GM19193 (cell line): ENCODE data around the gene HOXA6.

ENCODE experiments used
- POLR2A ChIP-seq: IDR thresholded peaks from 4 replicates; pipeline ENCODE4 v1.6.1; 2011; ENCODE audit not compliant: insufficient read depth, insufficient read length; ENCODE audit errors: extremely low read depth

HOXA6 gene

DNA sequence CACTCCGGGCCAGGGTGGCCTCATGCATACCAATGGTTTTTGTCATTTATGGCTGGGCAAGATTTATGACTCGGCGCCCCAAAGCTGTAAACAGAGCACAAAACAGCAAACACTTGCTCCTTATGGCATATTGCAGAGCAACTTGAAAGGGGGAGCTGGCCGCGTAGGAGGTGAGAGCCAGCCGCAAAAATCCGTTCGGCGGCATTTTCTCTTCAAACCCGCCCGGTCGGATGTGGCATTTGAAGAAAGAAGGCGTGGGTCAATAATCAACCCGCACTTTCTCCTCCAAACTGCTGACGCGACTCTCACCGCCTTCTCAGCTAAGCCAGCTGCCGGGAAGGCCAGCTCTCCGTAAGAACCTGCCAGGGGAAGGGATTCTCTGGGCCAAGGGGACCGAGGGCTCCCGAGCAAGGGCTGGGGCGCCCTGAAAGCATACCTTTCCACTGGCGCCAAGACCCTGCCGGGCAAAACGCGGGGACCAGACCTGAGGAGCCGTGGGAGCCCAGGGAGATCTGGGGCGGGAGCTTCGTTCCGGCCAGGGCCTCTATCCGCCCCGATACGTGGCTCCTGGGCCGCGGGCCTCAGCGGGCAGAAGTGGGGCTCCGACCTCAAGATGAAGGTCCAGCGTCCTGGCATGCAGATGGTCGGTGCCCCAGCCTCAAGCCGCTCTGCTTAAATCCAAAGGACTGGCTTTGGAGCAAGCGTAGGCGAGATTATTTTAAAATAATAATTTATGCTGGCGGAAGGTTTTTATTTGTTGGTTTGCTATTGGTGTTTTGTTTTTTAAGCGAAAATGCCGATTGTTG, 32.1 kb downstream of the HOXA6 start:
- TF ChIP-seq POLR2A: no peak

GRCh38 chr7:27114881-27115220, 32.7 kb downstream of the HOXA6 start:
- no peak for TF ChIP-seq POLR2A

DNA sequence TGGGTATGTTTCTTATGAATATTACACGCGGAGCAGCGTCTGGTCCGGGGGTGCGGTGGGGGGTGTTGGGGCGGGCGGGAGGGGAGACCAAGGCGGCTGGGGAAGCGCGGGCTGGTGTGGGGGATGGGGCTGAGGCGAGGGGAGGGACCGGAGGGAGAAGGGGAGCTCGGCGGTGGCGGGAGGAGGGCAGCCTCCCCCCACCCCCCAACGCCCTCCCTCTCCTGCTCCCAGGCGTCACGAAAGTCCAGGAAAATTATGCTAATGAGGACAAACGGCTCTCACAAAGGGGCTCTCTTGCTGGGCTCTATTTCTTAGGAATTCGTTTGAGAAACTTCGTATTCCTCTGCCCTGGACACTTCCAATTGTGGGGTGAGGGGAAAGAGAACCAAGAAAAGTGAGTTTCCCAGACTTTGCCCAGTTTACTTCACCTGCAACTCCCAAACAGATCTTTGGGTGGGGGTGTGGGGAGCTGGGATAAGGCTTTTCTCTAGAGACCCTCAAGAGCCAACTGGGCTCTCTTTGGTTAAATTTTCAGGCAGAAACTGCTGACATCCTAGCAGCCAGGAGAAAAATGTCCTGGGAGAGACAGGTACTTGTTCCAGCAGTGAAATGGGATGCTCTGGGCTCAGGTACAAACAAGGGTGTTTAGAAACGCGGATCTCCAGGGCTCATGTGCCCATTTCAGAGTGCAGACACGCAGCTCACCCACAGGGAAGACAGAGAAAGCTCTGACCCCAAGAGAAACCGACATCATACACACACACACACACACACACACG, 33.4 kb downstream of the HOXA6 start:
- no peak for TF ChIP-seq POLR2A

- no peak for TF ChIP-seq POLR2A
These were observed 34.3 kb downstream of the HOXA6 start for GRCh38 chr7:27112955-27113949.

- no peak for TF ChIP-seq POLR2A
These were observed 35.2 kb downstream of the HOXA6 start for GRCh38 chr7:27112361-27112760.

DNA sequence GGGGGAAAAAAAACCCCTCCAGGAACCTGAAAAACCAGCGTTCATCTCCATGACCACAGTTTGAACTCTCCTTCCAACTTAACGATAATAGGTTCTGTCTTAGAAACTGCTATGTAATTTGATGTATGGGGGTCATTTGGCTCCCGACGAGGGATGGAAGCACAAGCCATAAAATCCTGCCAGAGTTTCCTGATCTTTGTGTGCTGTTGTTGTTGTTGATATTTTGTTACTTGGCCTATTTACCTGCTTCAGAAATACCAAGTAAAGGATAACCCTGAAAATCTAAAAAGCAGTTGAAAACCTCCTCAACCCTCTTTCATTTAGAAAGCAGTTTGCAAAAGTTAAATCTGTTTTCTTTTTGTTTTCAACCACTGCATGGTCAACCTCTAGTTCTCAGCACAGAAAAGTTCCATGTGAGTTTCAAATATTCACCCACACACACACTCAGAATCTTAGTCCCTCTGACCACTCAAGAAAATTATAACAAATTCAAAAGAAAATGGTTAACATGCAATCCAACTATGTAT, 35.8 kb downstream of the HOXA6 start:
- TF ChIP-seq POLR2A: no peak

DNA sequence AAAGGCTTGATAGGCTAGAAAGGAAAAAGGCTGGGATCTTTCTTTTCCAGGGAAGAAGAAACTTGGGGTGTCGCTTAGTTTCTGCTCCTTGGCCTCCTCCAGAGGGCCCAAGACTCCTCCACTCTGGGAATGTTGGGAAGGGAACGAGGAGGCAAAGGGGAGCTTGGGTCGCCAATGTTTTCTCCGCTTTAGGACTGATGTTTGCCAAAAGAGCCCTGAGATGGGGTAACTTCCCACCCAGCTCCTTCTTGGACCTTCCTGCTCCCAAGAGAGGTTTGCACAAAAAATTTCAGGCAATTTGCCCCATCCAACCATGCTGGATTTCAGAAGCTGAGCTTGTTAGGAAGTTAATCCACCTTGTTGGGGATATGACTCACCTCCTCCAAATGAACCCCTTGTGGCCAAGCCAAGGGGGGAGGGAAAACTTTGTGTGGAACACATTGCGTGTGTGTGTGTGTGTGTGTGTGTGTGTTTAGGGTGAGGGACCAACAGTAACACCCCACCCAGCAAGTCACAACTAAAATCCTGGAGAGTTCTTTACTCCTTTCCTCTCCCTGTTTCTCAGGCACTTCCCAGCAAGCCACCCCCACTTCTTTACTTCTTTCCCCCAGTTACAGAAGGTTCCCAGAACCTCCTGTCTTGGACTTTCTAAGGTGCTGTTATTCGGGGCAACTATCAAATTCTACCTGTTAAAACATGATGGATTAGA, 36.4 kb downstream of the HOXA6 start:
- no peak for TF ChIP-seq POLR2A

DNA sequence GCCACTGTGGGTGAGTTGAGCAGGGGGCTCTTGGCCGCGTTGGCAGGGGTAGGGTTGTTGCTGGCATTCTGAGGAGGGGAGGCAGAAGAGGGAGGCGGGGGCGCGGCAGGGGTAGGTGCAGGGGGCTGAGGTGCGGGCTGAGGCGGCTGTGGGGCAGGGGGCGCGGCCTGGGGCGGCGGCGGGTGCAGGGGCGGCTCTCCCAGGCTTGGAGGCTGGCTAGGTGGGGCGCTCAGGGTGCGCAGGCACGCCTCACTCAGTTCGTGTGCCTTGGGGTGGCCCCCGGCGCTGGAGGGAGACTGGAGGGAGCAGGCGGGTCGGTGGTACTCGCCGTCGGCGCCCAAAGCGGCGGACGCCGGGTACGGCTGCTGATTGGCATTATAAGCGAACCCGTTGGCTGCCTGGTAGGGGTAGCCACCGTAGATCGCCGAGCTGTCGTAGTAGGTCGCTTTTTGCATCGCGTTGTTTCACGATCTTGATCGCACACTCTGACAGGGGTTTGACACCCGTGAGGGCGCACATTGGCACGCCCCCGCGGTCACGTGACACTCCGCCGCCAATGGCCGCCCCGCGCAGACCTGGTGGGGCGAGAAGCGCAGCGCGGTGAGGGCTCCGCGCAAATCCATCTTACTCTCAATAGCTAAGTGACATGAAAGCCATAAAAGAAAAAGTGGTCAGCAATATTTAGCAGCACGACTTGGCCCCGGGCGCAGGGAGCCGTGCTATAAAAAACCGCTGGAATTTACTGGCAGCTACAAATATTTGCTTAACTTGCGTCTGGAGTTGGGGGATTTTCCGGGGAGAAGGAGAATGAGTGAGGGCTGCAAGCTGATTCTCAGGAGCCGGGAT, 37.2 kb downstream of the HOXA6 start:
- no peak for TF ChIP-seq POLR2A

DNA sequence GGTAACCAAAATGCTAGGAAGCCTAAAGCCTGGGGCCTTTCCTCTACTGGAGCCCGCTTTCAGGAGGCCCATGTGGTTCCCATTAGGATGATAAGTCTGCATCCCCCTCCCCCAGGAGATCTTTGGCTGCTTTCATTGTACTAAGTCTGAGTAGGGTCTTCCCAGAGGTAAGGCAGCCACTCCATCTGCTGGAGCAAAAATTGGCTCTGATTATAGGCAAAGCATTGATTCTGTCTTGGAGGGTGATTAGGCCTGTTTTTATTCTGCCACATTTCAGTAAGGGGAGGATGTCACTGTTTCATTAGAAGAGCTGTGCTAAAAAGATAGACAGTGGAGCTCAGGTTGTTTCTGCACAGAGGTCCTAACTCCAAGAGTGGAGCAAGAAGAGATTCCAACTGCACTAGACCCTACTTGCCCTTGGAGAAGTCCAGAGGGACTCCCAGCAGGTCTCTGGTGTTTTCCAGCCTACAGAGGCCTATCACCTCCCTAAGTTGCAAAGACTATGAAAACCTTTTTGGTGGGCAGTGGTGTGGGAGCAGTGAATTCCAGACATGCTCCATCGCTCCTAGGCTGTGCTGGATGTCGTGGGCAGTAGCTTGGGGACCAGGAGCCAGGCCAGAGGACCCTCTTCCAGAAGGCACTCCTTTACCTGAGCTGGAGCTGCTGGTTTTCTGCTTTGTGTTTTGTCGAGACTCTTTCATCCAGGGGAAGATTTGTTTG, 37.9 kb downstream of the HOXA6 start:
- TF ChIP-seq POLR2A: no peak

- TF ChIP-seq POLR2A: no peak
These were observed 39.0 kb downstream of the HOXA6 start for GRCh38 chr7:27108390-27109127.

DNA sequence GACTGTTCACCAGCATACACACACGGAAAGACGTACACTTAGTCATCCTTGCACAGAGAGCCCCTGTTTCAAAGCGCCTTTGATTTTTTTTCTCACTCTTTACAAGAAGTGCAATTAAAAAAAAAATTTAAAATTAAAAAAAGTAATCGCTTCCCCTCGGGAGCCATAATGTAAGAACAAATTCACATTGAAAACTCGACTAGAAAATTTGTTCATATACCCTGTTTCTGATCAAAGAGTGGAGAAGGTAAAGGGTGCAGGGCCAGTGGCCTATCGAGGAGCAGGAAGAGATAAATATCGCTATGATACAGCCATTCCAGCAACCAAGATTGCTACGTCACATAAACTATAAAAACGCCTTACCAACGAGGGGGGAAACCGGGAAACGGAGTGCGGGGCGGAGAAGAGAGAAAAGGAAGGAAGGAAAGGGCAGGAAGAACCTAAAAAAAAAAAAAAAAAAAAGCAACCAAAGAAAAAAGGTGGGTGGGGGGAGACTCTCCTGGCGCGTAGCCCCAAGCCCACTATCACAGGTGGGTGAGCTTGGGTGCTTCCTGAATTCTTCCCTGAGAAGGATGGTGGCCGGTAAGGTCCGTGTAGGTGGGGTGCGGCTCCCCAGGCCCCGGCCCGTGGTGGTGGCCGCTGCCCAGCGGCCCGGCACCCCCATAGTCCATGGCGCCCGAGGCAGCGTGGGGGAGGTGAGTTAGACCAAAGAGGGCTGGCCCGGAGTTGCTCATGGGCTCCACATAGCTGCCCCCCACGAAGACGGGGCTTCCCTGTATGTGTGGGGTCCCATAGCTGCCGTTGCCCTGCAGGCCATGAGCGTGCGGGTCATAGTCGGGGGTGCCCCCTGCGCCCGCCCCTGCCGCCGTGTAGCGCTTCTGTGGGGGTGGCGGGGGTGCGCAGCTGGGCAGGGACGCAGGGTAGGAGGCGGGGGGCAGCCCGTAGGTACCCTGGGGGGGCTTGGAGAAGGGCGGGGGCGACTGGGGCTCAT, 39.9 kb downstream of the HOXA6 start:
- TF ChIP-seq POLR2A: no peak
